GM18870 (cell line): Measurements from ENCODE around the gene DUSP14.
"Not testable (repeated sequence)": the region's sequence is repeated elsewhere in the genome, so short reads cannot be mapped to it uniquely, and the experiment has no call there.

ENCODE experiments used
- ATAC-seq: cut with Tn5 transposase; IDR thresholded peaks from one replicate; pipeline ENCODE4 v1.9.1; 2021; ENCODE audit warnings: moderate library complexity; ENCODE audit not compliant: unreplicated experiment

The DUSP14 gene

GRCh38 chr17:37483311-37484039 lies 6.2 kb upstream of the DUSP14 start:
- no peak for ATAC-seq

- ATAC-seq, result no peak
These were observed 3.6 kb upstream of the DUSP14 start for GRCh38 chr17:37485938-37486570.

- ATAC-seq, result no peak
These were observed 1.6 kb upstream of the DUSP14 start for GRCh38 chr17:37488009-37488604.

- peak; percentile 13 for ATAC-seq
These were observed 989 bp upstream of the DUSP14 start for GRCh38 chr17:37488607-37489196.

GRCh38 chr17:37490022-37490587 lies 414 bp downstream of the DUSP14 start:
- peak; percentile 13 for ATAC-seq

GRCh38 chr17:37490638-37491614 lies 1.2 kb downstream of the DUSP14 start:
- ATAC-seq, result no peak

- ATAC-seq, result no peak
These were observed 2.5 kb downstream of the DUSP14 start for GRCh38 chr17:37492167-37492566.

GRCh38 chr17:37493249-37494027 lies 3.7 kb downstream of the DUSP14 start:
- ATAC-seq, result no peak

GRCh38 chr17:37494401-37494831 lies 4.7 kb downstream of the DUSP14 start:
- no peak for ATAC-seq

- ATAC-seq, result no peak
These were observed 5.3 kb downstream of the DUSP14 start for GRCh38 chr17:37494971-37495370.

GRCh38 chr17:37500378-37500777 lies 10.7 kb downstream of the DUSP14 start:
- no peak for ATAC-seq

GRCh38 chr17:37502009-37502936 lies 12.6 kb downstream of the DUSP14 start:
- no peak for ATAC-seq

GRCh38 chr17:37503148-37503547 lies 13.5 kb downstream of the DUSP14 start:
- ATAC-seq, result no peak

GRCh38 chr17:37505333-37505732 lies 15.6 kb downstream of the DUSP14 start:
- ATAC-seq, result no peak

- ATAC-seq, result no peak
These were observed 17.0 kb downstream of the DUSP14 start for GRCh38 chr17:37506678-37507077.

- ATAC-seq, result no peak
These were observed 17.4 kb downstream of the DUSP14 start for GRCh38 chr17:37507111-37507510.

- no peak for ATAC-seq
These were observed 20.4 kb downstream of the DUSP14 start for GRCh38 chr17:37510056-37510455.

- ATAC-seq, result not testable (repeated sequence)
These were observed 22.0 kb downstream of the DUSP14 start for GRCh38 chr17:37511642-37512041.
